ENCODE data around the gene OTOG.

The OTOG gene

GRCh38 chr11:17528181-17528691 is 18.8 kb upstream of the OTOG start:
- Mint-ChIP-seq H3K27ac (no peak overlapping the region), H3K4me1 (ENCODE audit: low read depth) (no peaks in the 10 kb centered on the region), H3K27me3 (no peaks in the 10 kb centered on the region), H3K36me3 (no peaks in the 10 kb centered on the region), H3K4me3 (no peak overlapping the region), H3K9me3 (ENCODE audit: low read depth) (no peaks in the 10 kb centered on the region)

DNA sequence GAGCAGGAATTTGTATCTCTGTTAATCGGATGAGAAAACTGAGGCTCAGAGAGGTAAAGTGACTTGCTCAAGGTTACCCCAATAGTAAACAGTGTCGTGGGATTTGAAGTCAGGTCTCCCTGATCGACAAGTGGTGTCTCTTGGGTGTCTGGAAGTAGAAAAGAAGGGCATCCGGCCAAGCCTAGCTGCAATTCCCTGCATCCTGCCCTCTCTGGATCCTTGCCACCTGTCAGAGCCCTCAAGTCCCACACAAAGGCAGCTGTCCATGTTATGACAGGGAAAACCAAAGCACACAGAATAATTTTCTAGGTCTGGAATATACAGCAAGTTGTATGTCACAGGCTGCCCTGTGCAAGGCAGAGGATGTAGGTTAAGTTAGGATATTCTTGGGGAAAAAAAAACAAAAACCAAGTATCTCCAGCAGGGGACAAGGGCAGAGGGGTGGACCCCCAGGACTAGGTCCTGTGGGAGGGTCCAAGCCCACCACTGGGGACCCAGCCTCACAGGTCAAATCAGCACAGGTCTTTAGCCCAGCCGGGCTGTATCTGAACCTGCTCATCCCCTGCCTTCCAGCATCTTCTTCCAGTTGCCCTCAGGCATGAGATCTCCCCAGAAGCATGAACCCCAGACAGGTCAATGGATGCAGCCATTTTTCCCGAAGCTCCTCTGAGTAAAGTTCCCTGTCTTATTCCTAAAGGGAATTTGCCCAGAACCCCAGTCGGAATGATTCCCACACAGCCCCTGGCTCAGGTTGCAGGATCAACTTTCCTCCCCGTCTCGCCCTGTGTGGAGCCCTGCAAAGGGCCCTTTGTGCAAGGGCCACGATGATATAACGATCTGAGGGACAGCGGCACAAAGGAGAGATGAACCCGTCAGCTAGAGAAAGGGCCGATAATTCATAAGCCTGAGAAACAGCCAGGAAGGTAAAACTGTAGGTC is 17.9 kb upstream of the OTOG start:
- no peaks in the 10 kb centered on the region for H3K4me1 Mint-ChIP-seq (ENCODE audit: low read depth)
- no peaks in the 10 kb centered on the region for H3K36me3 Mint-ChIP-seq
- H3K9me3 Mint-ChIP-seq (ENCODE audit: low read depth) = no peaks in the 10 kb centered on the region
- H3K27me3 Mint-ChIP-seq = no peaks in the 10 kb centered on the region
- H3K27ac Mint-ChIP-seq = no peak overlapping the region
- H3K4me3 Mint-ChIP-seq = no peak overlapping the region

GRCh38 chr11:17529844-17530185 is 17.2 kb upstream of the OTOG start:
- no peaks in the 10 kb centered on the region for H3K36me3 Mint-ChIP-seq
- no peaks in the 10 kb centered on the region for H3K4me1 Mint-ChIP-seq (ENCODE audit: low read depth)
- H3K27me3 Mint-ChIP-seq = no peaks in the 10 kb centered on the region
- H3K9me3 Mint-ChIP-seq (ENCODE audit: low read depth) = no peaks in the 10 kb centered on the region
- H3K4me3 Mint-ChIP-seq = no peak overlapping the region
- H3K27ac Mint-ChIP-seq = no peak overlapping the region

DNA sequence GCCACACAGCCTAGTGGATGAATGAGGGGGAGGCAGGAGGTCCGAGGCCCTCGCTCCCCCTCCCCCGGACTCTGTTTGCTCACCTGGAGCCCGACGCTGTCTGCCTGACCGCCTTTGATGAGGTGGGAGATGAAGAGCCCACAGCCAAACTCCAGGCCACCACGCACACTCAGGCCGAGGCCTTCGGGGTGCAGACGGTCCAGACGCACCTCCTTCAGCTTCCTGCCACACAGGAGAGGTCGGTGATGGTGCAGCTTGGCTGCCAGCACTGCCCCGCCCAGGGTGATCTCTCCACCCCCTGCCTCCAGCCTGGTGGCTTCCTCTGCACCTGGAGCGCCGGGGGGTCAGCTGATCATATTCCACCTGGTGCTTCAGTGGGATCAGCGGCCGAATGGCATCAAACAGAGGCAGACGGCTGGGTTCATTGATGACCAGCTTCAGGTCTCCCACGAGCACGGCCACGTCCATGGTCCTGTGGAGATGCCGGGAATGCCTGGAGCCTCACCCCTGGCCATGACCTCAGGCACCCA is 15.9 kb upstream of the OTOG start:
- Mint-ChIP-seq H3K4me3 (no peak overlapping the region), H3K27me3 (no peaks in the 10 kb centered on the region), H3K27ac (no peak overlapping the region)

GRCh38 chr11:17531636-17532113 is 15.4 kb upstream of the OTOG start:
- Mint-ChIP-seq H3K27ac (no peak overlapping the region), H3K9me3 (ENCODE audit: low read depth) (no peaks in the 10 kb centered on the region), H3K27me3 (no peaks in the 10 kb centered on the region), H3K4me3 (no peak overlapping the region), H3K4me1 (ENCODE audit: low read depth) (no peaks in the 10 kb centered on the region), H3K36me3 (no peaks in the 10 kb centered on the region)

More for the DNA sequence above, 15.9 kb upstream of the OTOG start:
- H3K4me1 Mint-ChIP-seq (ENCODE audit: low read depth) = no peaks in the 10 kb centered on the region
- no peaks in the 10 kb centered on the region for H3K9me3 Mint-ChIP-seq (ENCODE audit: low read depth)
- H3K36me3 Mint-ChIP-seq = no peaks in the 10 kb centered on the region

DNA sequence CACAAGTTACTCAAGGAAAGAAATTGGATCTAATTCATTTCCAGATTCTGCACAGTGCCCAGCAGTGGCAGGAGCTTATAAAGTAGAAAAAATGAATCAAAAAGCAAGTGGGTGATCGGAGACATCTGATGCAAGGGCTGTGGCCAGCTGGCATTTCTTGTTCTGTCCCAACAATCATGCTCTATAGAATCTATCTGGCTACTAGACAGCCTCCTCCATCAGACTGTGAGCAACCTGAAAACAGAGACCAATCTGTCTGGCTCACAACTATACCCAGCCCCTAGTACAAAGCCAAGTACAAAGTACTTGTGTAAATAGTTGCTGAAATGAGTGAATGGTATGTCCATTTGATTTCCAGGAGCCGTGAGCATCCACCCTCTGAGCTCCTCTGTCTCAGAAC is 14.3 kb upstream of the OTOG start:
- Mint-ChIP-seq H3K27me3 (no peaks in the 10 kb centered on the region), H3K4me3 (no peak overlapping the region), H3K9me3 (ENCODE audit: low read depth) (no peaks in the 10 kb centered on the region), H3K36me3 (no peaks in the 10 kb centered on the region), H3K27ac (no peak overlapping the region), H3K4me1 (ENCODE audit: low read depth) (no peaks in the 10 kb centered on the region)

GRCh38 chr11:17533341-17533740 is 13.7 kb upstream of the OTOG start:
- Mint-ChIP-seq H3K4me1 (ENCODE audit: low read depth) (no peaks in the 10 kb centered on the region), H3K9me3 (ENCODE audit: low read depth) (no peaks in the 10 kb centered on the region), H3K27ac (no peak overlapping the region), H3K36me3 (no peaks in the 10 kb centered on the region), H3K27me3 (no peaks in the 10 kb centered on the region), H3K4me3 (no peak overlapping the region)

- Mint-ChIP-seq H3K4me1 (ENCODE audit: low read depth) (no peaks in the 10 kb centered on the region), H3K4me3 (no peak overlapping the region)
Observed at GRCh38 chr11:17533778-17534415, 13.2 kb upstream of the OTOG start.

GRCh38 chr11:17535488-17535887 is 11.6 kb upstream of the OTOG start:
- Mint-ChIP-seq H3K4me1 (ENCODE audit: low read depth) (no peaks in the 10 kb centered on the region), H3K4me3 (no peak overlapping the region), H3K27ac (no peak overlapping the region), H3K36me3 (no peaks in the 10 kb centered on the region), H3K9me3 (ENCODE audit: low read depth) (no peaks in the 10 kb centered on the region), H3K27me3 (no peaks in the 10 kb centered on the region)

More at GRCh38 chr11:17533778-17534415, 13.2 kb upstream of the OTOG start:
- Mint-ChIP-seq H3K9me3 (ENCODE audit: low read depth) (no peaks in the 10 kb centered on the region), H3K36me3 (no peaks in the 10 kb centered on the region), H3K27ac (no peak overlapping the region), H3K27me3 (no peaks in the 10 kb centered on the region)

- Mint-ChIP-seq H3K4me1 (ENCODE audit: low read depth) (no peaks in the 10 kb centered on the region), H3K9me3 (ENCODE audit: low read depth) (no peaks in the 10 kb centered on the region), H3K36me3 (no peaks in the 10 kb centered on the region), H3K4me3 (no peak overlapping the region), H3K27ac (no peak overlapping the region), H3K27me3 (no peaks in the 10 kb centered on the region)
Observed at GRCh38 chr11:17537261-17537660, 9.8 kb upstream of the OTOG start.

- H3K27ac Mint-ChIP-seq = no peak overlapping the region
- H3K4me3 Mint-ChIP-seq = no peak overlapping the region
- H3K27me3 Mint-ChIP-seq = no peaks in the 10 kb centered on the region
- no peaks in the 10 kb centered on the region for H3K9me3 Mint-ChIP-seq (ENCODE audit: low read depth)
- H3K4me1 Mint-ChIP-seq (ENCODE audit: low read depth) = no peaks in the 10 kb centered on the region
- no peaks in the 10 kb centered on the region for H3K36me3 Mint-ChIP-seq
Observed at GRCh38 chr11:17538054-17538453, 9.0 kb upstream of the OTOG start.

GRCh38 chr11:17538731-17539130 is 8.3 kb upstream of the OTOG start:
- Mint-ChIP-seq H3K27me3 (no peaks in the 10 kb centered on the region), H3K27ac (no peak overlapping the region), H3K36me3 (no peaks in the 10 kb centered on the region), H3K4me3 (no peak overlapping the region), H3K9me3 (ENCODE audit: low read depth) (no peaks in the 10 kb centered on the region), H3K4me1 (ENCODE audit: low read depth) (no peaks in the 10 kb centered on the region)

- no peaks in the 10 kb centered on the region for H3K9me3 Mint-ChIP-seq (ENCODE audit: low read depth)
- H3K27me3 Mint-ChIP-seq = peaks cover 5% of the 10 kb centered on the region
- H3K36me3 Mint-ChIP-seq = no peaks in the 10 kb centered on the region
- peaks cover 3% of the 10 kb centered on the region for H3K4me1 Mint-ChIP-seq (ENCODE audit: low read depth)
- H3K4me3 Mint-ChIP-seq = no peak overlapping the region
- H3K27ac Mint-ChIP-seq = no peak overlapping the region
Observed at GRCh38 chr11:17540807-17541206, 6.3 kb upstream of the OTOG start.

- H3K27me3 Mint-ChIP-seq = peaks cover 10% of the 10 kb centered on the region
- no peak overlapping the region for H3K4me3 Mint-ChIP-seq
- peaks cover 3% of the 10 kb centered on the region for H3K4me1 Mint-ChIP-seq (ENCODE audit: low read depth)
- no peak overlapping the region for H3K27ac Mint-ChIP-seq
- no peaks in the 10 kb centered on the region for H3K9me3 Mint-ChIP-seq (ENCODE audit: low read depth)
- H3K36me3 Mint-ChIP-seq = no peaks in the 10 kb centered on the region
Observed at GRCh38 chr11:17541330-17541885, 5.7 kb upstream of the OTOG start.

- H3K4me3 Mint-ChIP-seq = no peak overlapping the region
- peaks cover 11% of the 10 kb centered on the region for H3K27me3 Mint-ChIP-seq
- peaks cover 3% of the 10 kb centered on the region for H3K4me1 Mint-ChIP-seq (ENCODE audit: low read depth)
- no peaks in the 10 kb centered on the region for H3K9me3 Mint-ChIP-seq (ENCODE audit: low read depth)
- no peak overlapping the region for H3K27ac Mint-ChIP-seq
- no peaks in the 10 kb centered on the region for H3K36me3 Mint-ChIP-seq
Observed at GRCh38 chr11:17542249-17542648, 4.8 kb upstream of the OTOG start.

All from activated naive CD8-positive, alpha-beta T cell (primary cell).